Glutamatergic neuron (in vitro differentiated cells): ENCODE data around the gene ST6GALNAC3. TPM values are rescaled to one million over a fixed set of nuclear protein-coding genes. Genes with fewer than 3 reads are reported as not detected.

Experiments used
- DNase-seq: peaks from one replicate; pipeline ENCODE4 v3.0.0; 2022
- H3K27ac Mint-ChIP-seq: one replicate; pipeline ENCODE4 v1.8.0; 2020; ENCODE audit warnings: mild to moderate bottlenecking, mixed read lengths, inconsistent platforms; ENCODE audit not compliant: unreplicated experiment
- H3K27me3 Mint-ChIP-seq: one replicate; pipeline ENCODE4 v1.8.0; 2020; ENCODE audit warnings: mild to moderate bottlenecking, moderate library complexity, mixed read lengths, inconsistent platforms; ENCODE audit not compliant: unreplicated experiment
- H3K36me3 Mint-ChIP-seq: one replicate; pipeline ENCODE4 v1.8.0; 2020; ENCODE audit warnings: mild to moderate bottlenecking, mixed read lengths, inconsistent platforms; ENCODE audit not compliant: unreplicated experiment
- H3K4me1 Mint-ChIP-seq: one replicate; pipeline ENCODE4 v1.8.0; 2020; ENCODE audit warnings: mild to moderate bottlenecking, low read depth, mixed read lengths, inconsistent platforms; ENCODE audit not compliant: unreplicated experiment
- H3K4me3 Mint-ChIP-seq: one replicate; pipeline ENCODE4 v1.8.0; 2020; ENCODE audit warnings: mild to moderate bottlenecking, mixed read lengths, inconsistent platforms; ENCODE audit not compliant: unreplicated experiment
- H3K9me3 Mint-ChIP-seq: one replicate; pipeline ENCODE4 v1.8.0; 2020; ENCODE audit warnings: mild to moderate bottlenecking, moderate library complexity, mixed read lengths, inconsistent platforms; ENCODE audit not compliant: unreplicated experiment
- CTCF ChIP-seq: fragments of 200-600 bp; sonication (generic); IDR thresholded peaks from one replicate; pipeline ENCODE4 v1.5.0; 2021; ENCODE audit not compliant: partially characterized antibody, unreplicated experiment
- total RNA-seq: library from RNA; stranded (reverse); fragmentation: NEBNext Ultra II Directional; extraction: Animal tissue kit (Norgen Biotek cat#: 25700); gene quantifications from one replicate; pipeline ENCODE4 v1.2.1, GENCODE V29; 2021; ENCODE audit not compliant: unreplicated experiment

Gene ST6GALNAC3
- total RNA-seq, 1 donor from 2014 or later, result 6.5 TPM

GRCh38 chr1:76179219-76179698 is 104.7 kb downstream of the ST6GALNAC3 start:
- no peak overlapping the region for H3K27ac Mint-ChIP-seq
- DNase-seq, result no peak
- H3K4me1 Mint-ChIP-seq, result no peaks in the 10 kb centered on the region
- no peaks in the 10 kb centered on the region for H3K27me3 Mint-ChIP-seq
- no peaks in the 10 kb centered on the region for H3K9me3 Mint-ChIP-seq
- H3K36me3 Mint-ChIP-seq, result no peaks in the 10 kb centered on the region
- TF ChIP-seq CTCF, result no peak
- H3K4me3 Mint-ChIP-seq, result no peak overlapping the region

- TF ChIP-seq CTCF, result no peak
- H3K36me3 Mint-ChIP-seq, result no peaks in the 10 kb centered on the region
- no peak for DNase-seq
- H3K4me1 Mint-ChIP-seq, result peaks cover 2% of the 10 kb centered on the region
- no peaks in the 10 kb centered on the region for H3K9me3 Mint-ChIP-seq
- no peak overlapping the region for H3K27ac Mint-ChIP-seq
- peaks cover 2% of the 10 kb centered on the region for H3K27me3 Mint-ChIP-seq
- H3K4me3 Mint-ChIP-seq, result no peak overlapping the region
Measured at GRCh38 chr1:76185207-76185606, 110.7 kb downstream of the ST6GALNAC3 start.

DNA sequence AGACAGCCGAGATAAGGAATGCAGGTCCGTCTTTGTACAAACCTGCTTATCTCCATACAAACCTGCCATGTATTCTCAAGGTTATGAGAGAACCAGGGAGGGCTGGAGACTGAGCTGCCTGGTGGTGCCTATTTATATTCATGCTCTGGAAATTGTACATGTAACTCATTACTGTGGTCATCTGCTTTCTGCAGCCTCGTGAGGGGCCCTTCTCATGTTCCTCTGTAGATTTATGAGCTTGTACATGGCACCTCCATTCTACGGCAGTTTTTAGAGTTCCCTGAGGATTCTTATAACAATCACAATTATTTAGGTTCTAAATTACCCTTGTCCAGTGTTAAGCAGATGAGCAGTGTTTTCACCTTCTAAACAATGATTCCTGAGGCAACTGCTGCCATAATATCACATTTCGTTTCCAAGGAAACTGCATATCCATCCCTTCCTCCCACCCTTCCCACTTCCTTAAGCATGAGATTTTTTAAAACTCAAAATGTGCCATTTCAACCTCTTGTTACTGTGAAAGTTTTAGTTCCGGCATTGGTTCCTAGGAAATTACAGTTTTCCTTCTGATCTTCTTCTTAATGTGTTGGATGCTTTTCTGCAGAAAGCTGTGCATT is 112.1 kb downstream of the ST6GALNAC3 start:
- Mint-ChIP-seq H3K27ac (no peak overlapping the region), H3K36me3 (no peaks in the 10 kb centered on the region), H3K27me3 (peaks cover 2% of the 10 kb centered on the region), H3K9me3 (no peaks in the 10 kb centered on the region), H3K4me3 (no peak overlapping the region), H3K4me1 (peaks cover 2% of the 10 kb centered on the region)
- no peak for DNase-seq
- TF ChIP-seq CTCF, result no peak

- TF ChIP-seq CTCF, result no peak
- no peak overlapping the region for H3K4me3 Mint-ChIP-seq
- H3K27me3 Mint-ChIP-seq, result peaks cover 2% of the 10 kb centered on the region
- peaks cover 2% of the 10 kb centered on the region for H3K4me1 Mint-ChIP-seq
- no peaks in the 10 kb centered on the region for H3K9me3 Mint-ChIP-seq
- H3K36me3 Mint-ChIP-seq, result no peaks in the 10 kb centered on the region
- no peak overlapping the region for H3K27ac Mint-ChIP-seq
- DNase-seq, result no peak
Measured at GRCh38 chr1:76187436-76187835, 112.9 kb downstream of the ST6GALNAC3 start.

GRCh38 chr1:76189310-76189709 is 114.8 kb downstream of the ST6GALNAC3 start:
- Mint-ChIP-seq H3K4me1 (peaks cover 2% of the 10 kb centered on the region), H3K27me3 (peaks cover 2% of the 10 kb centered on the region), H3K27ac (no peak overlapping the region), H3K36me3 (no peaks in the 10 kb centered on the region), H3K9me3 (no peaks in the 10 kb centered on the region), H3K4me3 (no peak overlapping the region)
- TF ChIP-seq CTCF, result no peak
- DNase-seq, result no peak
